ENCODE data around the gene MRPL9. TPM values are rescaled to one million over a fixed set of nuclear protein-coding genes. Genes with fewer than 3 reads are reported as not detected.

MRPL9 gene
- polyA plus RNA-seq (2013, experiment 1 of 2) = 115 TPM
- polyA plus RNA-seq (2013, experiment 2 of 2) = 113 TPM

GRCh38 chr1:151762941-151763921 lies at the start of gene MRPL9:
Gene MRPL9, minus strand, starts transcription at chr1:151763496. Its CDS starts 17 bp downstream, at chr1:151763479.
- peak within 1 kb of the TSS; percentile 88 for H4K8ac ChIP-seq (ENCODE audit: low read depth, low read length)
- H3K79me1 ChIP-seq (ENCODE audit: low read length) = peaks cover 4% of the 10 kb centered on the region
- no peak within 1 kb of the TSS for H3K23ac ChIP-seq (ENCODE audit: low read length)
- H2BK5ac ChIP-seq (ENCODE audit: low read length) = peak within 1 kb of the TSS; percentile 65
- no peak within 1 kb of the TSS for H2AK5ac ChIP-seq (ENCODE audit: low read length)
- no peaks in the 10 kb centered on the region for H3K27me3 ChIP-seq (ENCODE audit: insufficient read depth, low read length, poor library complexity)
- peak within 1 kb of the TSS; percentile 97 for H3K4me3 ChIP-seq (ENCODE audit: low read length)
- no peak within 1 kb of the TSS for H2BK120ac ChIP-seq (ENCODE audit: low read depth, low read length)
- H3K36me3 ChIP-seq (ENCODE audit: control insufficient read depth, insufficient read depth, low read length) = peaks cover 8% of the 10 kb centered on the region
- H3K4ac ChIP-seq (ENCODE audit: low read depth, low read length) = peak within 1 kb of the TSS; percentile 89
- peak; percentile 88 for DNase-seq
- peak within 1 kb of the TSS; percentile 92 for H3K18ac ChIP-seq (ENCODE audit: low read length)
- peak within 1 kb of the TSS; percentile 97 for H3K56ac ChIP-seq (ENCODE audit: low read length)
- no peaks in the 10 kb centered on the region for H3K79me2 ChIP-seq (ENCODE audit: control insufficient read depth, insufficient read depth, low read length)
- H4K5ac ChIP-seq (ENCODE audit: low read length) = peak within 1 kb of the TSS; percentile 100
- peak within 1 kb of the TSS; percentile 93 for H3K9ac ChIP-seq (ENCODE audit: low read length)
- H2BK15ac ChIP-seq (replicated peaks; ENCODE audit: low read depth) = no peak within 1 kb of the TSS
- peak within 1 kb of the TSS; percentile 84 for H3K4me2 ChIP-seq (ENCODE audit: low read length)
- peaks cover 2% of the 10 kb centered on the region for H3K4me1 ChIP-seq (ENCODE audit: control insufficient read depth, low read depth, low read length)
- H3K27ac ChIP-seq (ENCODE audit: low read depth, low read length) = peak within 1 kb of the TSS; percentile 42
- no CpG with 5 or more reads among the region's 68 CpGs for WGBS (ENCODE audit: extremely low coverage, insufficient coverage, low lambda C conversion rate)

- Histone ChIP-seq H4K5ac (ENCODE audit: low read length) (no peak overlapping the region), H3K4me2 (ENCODE audit: low read length) (no peak overlapping the region), H2BK15ac (replicated peaks; ENCODE audit: low read depth) (no peak overlapping the region), H4K8ac (ENCODE audit: low read depth, low read length) (no peak overlapping the region), H3K23ac (ENCODE audit: low read length) (no peak overlapping the region), H3K18ac (ENCODE audit: low read length) (no peak overlapping the region), H2AK5ac (ENCODE audit: low read length) (no peak overlapping the region), H2BK120ac (ENCODE audit: low read depth, low read length) (no peak overlapping the region), H3K27ac (ENCODE audit: low read depth, low read length) (no peak overlapping the region), H3K36me3 (ENCODE audit: control insufficient read depth, insufficient read depth, low read length) (no peaks in the 10 kb centered on the region), H3K56ac (ENCODE audit: low read length) (no peak overlapping the region), H3K9ac (ENCODE audit: low read length) (no peak overlapping the region), H3K4me1 (ENCODE audit: control insufficient read depth, low read depth, low read length) (no peaks in the 10 kb centered on the region), H3K79me1 (ENCODE audit: low read length) (no peaks in the 10 kb centered on the region), H3K27me3 (ENCODE audit: insufficient read depth, low read length, poor library complexity) (no peaks in the 10 kb centered on the region), H3K79me2 (ENCODE audit: control insufficient read depth, insufficient read depth, low read length) (no peaks in the 10 kb centered on the region), H3K4me3 (ENCODE audit: low read length) (no peak overlapping the region), H2BK5ac (ENCODE audit: low read length) (no peak overlapping the region), H3K4ac (ENCODE audit: low read depth, low read length) (no peak overlapping the region)
- DNase-seq = peak; percentile 21
- WGBS (ENCODE audit: extremely low coverage, insufficient coverage, low lambda C conversion rate) = no CpG with 5 or more reads among the region's 9 CpGs
Observed at GRCh38 chr1:151811181-151811580, 47.9 kb upstream of the MRPL9 start.

GRCh38 chr1:151809985-151810556 lies 46.8 kb upstream of the MRPL9 start:
- Histone ChIP-seq H2BK15ac (replicated peaks; ENCODE audit: low read depth) (no peak overlapping the region), H3K4me2 (ENCODE audit: low read length) (no peak overlapping the region), H3K4me3 (ENCODE audit: low read length) (no peak overlapping the region), H3K23ac (ENCODE audit: low read length) (no peak overlapping the region), H3K79me2 (ENCODE audit: control insufficient read depth, insufficient read depth, low read length) (no peaks in the 10 kb centered on the region), H2BK120ac (ENCODE audit: low read depth, low read length) (no peak overlapping the region), H4K8ac (ENCODE audit: low read depth, low read length) (no peak overlapping the region), H2BK5ac (ENCODE audit: low read length) (no peak overlapping the region), H2AK5ac (ENCODE audit: low read length) (no peak overlapping the region), H3K9ac (ENCODE audit: low read length) (no peak overlapping the region), H3K79me1 (ENCODE audit: low read length) (no peaks in the 10 kb centered on the region), H3K56ac (ENCODE audit: low read length) (peak overlapping the region; percentile 44), H3K18ac (ENCODE audit: low read length) (no peak overlapping the region), H4K5ac (ENCODE audit: low read length) (no peak overlapping the region), H3K27ac (ENCODE audit: low read depth, low read length) (no peak overlapping the region), H3K27me3 (ENCODE audit: insufficient read depth, low read length, poor library complexity) (no peaks in the 10 kb centered on the region), H3K4me1 (ENCODE audit: control insufficient read depth, low read depth, low read length) (no peaks in the 10 kb centered on the region), H3K36me3 (ENCODE audit: control insufficient read depth, insufficient read depth, low read length) (no peaks in the 10 kb centered on the region), H3K4ac (ENCODE audit: low read depth, low read length) (no peak overlapping the region)
- no CpG with 5 or more reads among the region's 1 CpG for WGBS (ENCODE audit: extremely low coverage, insufficient coverage, low lambda C conversion rate)
- peak; percentile 65 for DNase-seq

GRCh38 chr1:151809290-151809984 lies 46.1 kb upstream of the MRPL9 start:
- Histone ChIP-seq H3K23ac (ENCODE audit: low read length) (no peak overlapping the region), H2BK15ac (replicated peaks; ENCODE audit: low read depth) (no peak overlapping the region), H4K8ac (ENCODE audit: low read depth, low read length) (no peak overlapping the region), H3K4me3 (ENCODE audit: low read length) (no peak overlapping the region), H3K36me3 (ENCODE audit: control insufficient read depth, insufficient read depth, low read length) (no peaks in the 10 kb centered on the region), H2AK5ac (ENCODE audit: low read length) (no peak overlapping the region), H3K4me1 (ENCODE audit: control insufficient read depth, low read depth, low read length) (no peaks in the 10 kb centered on the region), H2BK120ac (ENCODE audit: low read depth, low read length) (no peak overlapping the region), H3K9ac (ENCODE audit: low read length) (no peak overlapping the region), H3K18ac (ENCODE audit: low read length) (no peak overlapping the region), H3K27me3 (ENCODE audit: insufficient read depth, low read length, poor library complexity) (no peaks in the 10 kb centered on the region), H3K79me1 (ENCODE audit: low read length) (no peaks in the 10 kb centered on the region), H4K5ac (ENCODE audit: low read length) (no peak overlapping the region), H3K56ac (ENCODE audit: low read length) (peak overlapping the region; percentile 44), H3K4ac (ENCODE audit: low read depth, low read length) (no peak overlapping the region), H2BK5ac (ENCODE audit: low read length) (no peak overlapping the region), H3K79me2 (ENCODE audit: control insufficient read depth, insufficient read depth, low read length) (no peaks in the 10 kb centered on the region), H3K27ac (ENCODE audit: low read depth, low read length) (no peak overlapping the region), H3K4me2 (ENCODE audit: low read length) (no peak overlapping the region)
- DNase-seq = peak; percentile 34
- WGBS (ENCODE audit: extremely low coverage, insufficient coverage, low lambda C conversion rate) = no CpG with 5 or more reads among the region's 8 CpGs

- no peak overlapping the region for H2BK5ac ChIP-seq (ENCODE audit: low read length)
- H3K27me3 ChIP-seq (ENCODE audit: insufficient read depth, low read length, poor library complexity) = no peaks in the 10 kb centered on the region
- H4K5ac ChIP-seq (ENCODE audit: low read length) = no peak overlapping the region
- no peak overlapping the region for H4K8ac ChIP-seq (ENCODE audit: low read depth, low read length)
- no peak overlapping the region for H3K18ac ChIP-seq (ENCODE audit: low read length)
- DNase-seq = no peak
- H3K23ac ChIP-seq (ENCODE audit: low read length) = no peak overlapping the region
- no peak overlapping the region for H3K27ac ChIP-seq (ENCODE audit: low read depth, low read length)
- no peak overlapping the region for H3K56ac ChIP-seq (ENCODE audit: low read length)
- H2BK120ac ChIP-seq (ENCODE audit: low read depth, low read length) = no peak overlapping the region
- no CpG with 5 or more reads among the region's 1 CpG for WGBS (ENCODE audit: extremely low coverage, insufficient coverage, low lambda C conversion rate)
- H3K4me3 ChIP-seq (ENCODE audit: low read length) = no peak overlapping the region
- H3K4me1 ChIP-seq (ENCODE audit: control insufficient read depth, low read depth, low read length) = no peaks in the 10 kb centered on the region
- no peaks in the 10 kb centered on the region for H3K36me3 ChIP-seq (ENCODE audit: control insufficient read depth, insufficient read depth, low read length)
- no peaks in the 10 kb centered on the region for H3K79me1 ChIP-seq (ENCODE audit: low read length)
- no peak overlapping the region for H2AK5ac ChIP-seq (ENCODE audit: low read length)
- H3K9ac ChIP-seq (ENCODE audit: low read length) = no peak overlapping the region
- H2BK15ac ChIP-seq (replicated peaks; ENCODE audit: low read depth) = no peak overlapping the region
- no peaks in the 10 kb centered on the region for H3K79me2 ChIP-seq (ENCODE audit: control insufficient read depth, insufficient read depth, low read length)
- H3K4ac ChIP-seq (ENCODE audit: low read depth, low read length) = no peak overlapping the region
- no peak overlapping the region for H3K4me2 ChIP-seq (ENCODE audit: low read length)
Observed at GRCh38 chr1:151807766-151808165, 44.5 kb upstream of the MRPL9 start.
